ENCODE data around the gene UFL1. TPM values are rescaled to one million over a fixed set of nuclear protein-coding genes. Genes with fewer than 3 reads are reported as not detected.
A peak's percentile ranks its signal among the peaks of the same experiment; 100 is the strongest.
"Not testable (repeated sequence)": the region's sequence is repeated elsewhere in the genome, so short reads cannot be mapped to it uniquely, and the experiment has no call there.

The UFL1 gene
- total RNA-seq, 8 experiments from 2014 or later: 17.0 to 35.6 (median 26.4) TPM

DNA sequence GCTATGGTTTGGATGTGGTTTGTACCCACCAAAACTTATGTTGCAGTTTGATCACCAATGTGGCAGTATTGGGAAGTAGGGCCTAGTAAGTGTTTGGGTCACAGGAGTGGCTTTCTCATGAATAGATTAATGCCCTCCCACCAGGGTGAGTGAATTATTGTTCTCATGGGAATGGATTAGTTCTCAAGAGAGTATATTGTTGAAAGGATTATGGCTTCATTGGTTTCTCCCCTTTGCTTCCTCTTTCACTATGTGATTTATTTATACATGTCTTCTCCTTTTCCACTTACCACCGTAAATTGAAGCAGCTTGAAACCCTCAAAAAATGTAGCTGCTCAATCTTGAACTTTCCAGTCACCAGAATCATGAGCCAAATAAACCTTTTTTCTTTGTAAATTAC, 10.8 kb downstream of the UFL1 start:
- in situ Hi-C loops (cut with MboI; ENCODE audit: low pct_unique_long_range_greater_than_20kb in 2 of 9, low sequenced_read_pairs in 9 of 9, unreplicated experiment in 9 of 9): no loop called here
- no peak for ATAC-seq (replicated peaks in 6 of 8)
- Histone ChIP-seq H3K4me1 (replicated peaks in 1 of 2) (no peaks in the 10 kb centered on the region), H3K4me3 (no peak overlapping the region), H3K27ac (no peak overlapping the region)
- 55 to 100% (median 82%) methylated on average over 1 of the region's 1 CpG; no CpG with 5 or more reads in 1 of the 10 experiments for WGBS, 10 experiments

DNA sequence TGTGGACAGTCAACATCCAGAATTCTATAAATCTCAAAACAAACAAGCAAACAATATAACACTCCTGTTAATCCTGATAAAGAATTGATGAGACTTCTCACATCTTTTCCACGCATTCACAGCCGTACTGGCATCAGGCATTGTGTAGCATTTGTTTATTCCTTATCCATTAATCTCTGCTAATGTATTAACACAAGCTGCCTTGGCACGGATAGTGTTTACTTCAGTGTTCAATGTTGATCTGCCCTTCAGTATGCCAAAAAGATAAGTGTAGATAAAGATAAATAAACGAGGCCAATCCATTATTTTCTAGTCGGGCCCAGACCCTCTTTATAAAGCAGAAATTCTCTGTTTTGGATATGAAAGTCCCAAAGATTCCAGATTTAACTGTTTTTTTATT, 16.1 kb downstream of the UFL1 start:
- WGBS, 10 experiments: 78 to 100% (median 92%) methylated on average over 3 to 5 of the region's 5 CpGs; no CpG with 5 or more reads in 1 of the 10 experiments
- in situ Hi-C loops (cut with MboI; ENCODE audit: low pct_unique_long_range_greater_than_20kb in 2 of 9, low sequenced_read_pairs in 9 of 9, unreplicated experiment in 9 of 9): no loop called here
- H3K4me3 ChIP-seq: no peak overlapping the region
- ATAC-seq (replicated peaks in 6 of 8): peak in 1 of 8 experiments; percentile 61
- H3K4me1 ChIP-seq (replicated peaks in 1 of 2): no peaks in the 10 kb centered on the region
- H3K27ac ChIP-seq: no peak overlapping the region

DNA sequence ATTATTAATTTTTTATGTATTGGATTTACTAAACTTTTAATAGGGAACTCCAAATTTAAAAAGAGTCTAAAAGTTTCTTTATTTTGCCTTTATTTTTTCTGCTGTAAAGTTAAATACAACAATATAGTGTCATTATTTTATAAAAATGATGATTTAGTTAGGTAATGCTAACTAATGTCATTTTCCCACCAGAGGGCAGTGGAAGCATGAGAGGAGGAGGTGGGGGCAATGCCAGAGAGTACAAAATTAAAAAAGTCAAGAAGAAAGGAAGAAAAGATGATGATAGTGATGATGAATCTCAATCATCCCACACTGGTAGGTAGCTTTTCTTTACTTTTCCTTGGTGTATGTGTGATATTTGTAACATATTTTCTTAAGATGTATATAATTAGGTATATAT, 21.1 kb downstream of the UFL1 start:
- in situ Hi-C loops (cut with MboI; ENCODE audit: low pct_unique_long_range_greater_than_20kb in 2 of 9, low sequenced_read_pairs in 9 of 9, unreplicated experiment in 9 of 9): no loop called here
- no peak for ATAC-seq (replicated peaks in 6 of 8)
- no peak overlapping the region for H3K27ac ChIP-seq

DNA sequence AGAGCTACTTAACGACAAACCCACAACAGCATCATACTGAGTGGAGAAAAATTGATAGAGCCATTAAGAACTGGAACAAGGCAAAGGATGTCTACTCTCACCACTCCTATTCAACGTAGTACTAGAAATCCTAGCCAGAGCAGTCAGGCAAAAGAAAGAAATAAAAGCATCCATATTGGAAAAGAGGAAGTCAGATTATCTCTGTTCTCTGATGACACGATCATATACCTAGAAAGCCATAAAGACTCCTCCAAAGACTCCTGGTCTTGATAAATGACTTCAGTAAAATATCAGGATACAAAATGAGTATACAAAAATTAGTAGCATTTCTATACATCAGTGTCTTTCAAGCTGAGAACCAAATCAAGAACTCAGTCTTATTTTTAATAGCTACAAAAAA, 24.3 kb downstream of the UFL1 start:
- Histone ChIP-seq H3K27ac (no peak overlapping the region), H3K4me1 (replicated peaks in 1 of 2) (no peaks in the 10 kb centered on the region), H3K4me3 (no peak overlapping the region)
- in situ Hi-C loops (cut with MboI; ENCODE audit: low pct_unique_long_range_greater_than_20kb in 2 of 9, low sequenced_read_pairs in 9 of 9, unreplicated experiment in 9 of 9): no loop called here
- no peak for ATAC-seq (replicated peaks in 6 of 8)
- WGBS, 10 experiments: 88 to 100% (median 95%) methylated on average over 2 to 3 of the region's 3 CpGs

More for the DNA sequence above, 21.1 kb downstream of the UFL1 start:
- no peaks in the 10 kb centered on the region for H3K4me1 ChIP-seq (replicated peaks in 1 of 2)
- no peak overlapping the region for H3K4me3 ChIP-seq

DNA sequence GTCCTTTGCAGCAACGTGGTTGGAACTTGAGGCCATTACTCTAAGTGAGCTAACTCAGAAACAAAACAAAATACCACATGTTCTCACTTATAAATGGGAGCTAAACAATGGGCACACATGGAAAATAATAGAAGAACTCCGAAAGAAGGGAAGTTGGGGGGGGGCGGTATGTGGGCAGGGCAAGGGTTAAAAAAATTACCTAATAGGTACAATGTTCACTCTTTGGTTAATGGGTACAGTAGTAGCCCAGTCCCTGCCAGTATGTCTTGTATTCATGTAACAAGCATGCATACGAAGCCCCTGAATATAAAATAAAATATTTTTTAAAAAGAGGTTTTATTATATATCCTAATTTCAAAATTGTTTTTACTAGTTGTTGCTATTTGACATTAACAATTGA, 26.0 kb downstream of the UFL1 start:
- in situ Hi-C loops (cut with MboI; ENCODE audit: low pct_unique_long_range_greater_than_20kb in 2 of 9, low sequenced_read_pairs in 9 of 9, unreplicated experiment in 9 of 9): no loop called here
- ATAC-seq (replicated peaks in 6 of 8): no peak
- Histone ChIP-seq H3K4me3 (no peak overlapping the region), H3K4me1 (replicated peaks in 1 of 2) (no peaks in the 10 kb centered on the region), H3K27ac (no peak overlapping the region)
- 86 to 100% (median 93%) methylated on average over 2 to 4 of the region's 4 CpGs; no CpG with 5 or more reads in 2 of the 10 experiments for WGBS, 10 experiments

DNA sequence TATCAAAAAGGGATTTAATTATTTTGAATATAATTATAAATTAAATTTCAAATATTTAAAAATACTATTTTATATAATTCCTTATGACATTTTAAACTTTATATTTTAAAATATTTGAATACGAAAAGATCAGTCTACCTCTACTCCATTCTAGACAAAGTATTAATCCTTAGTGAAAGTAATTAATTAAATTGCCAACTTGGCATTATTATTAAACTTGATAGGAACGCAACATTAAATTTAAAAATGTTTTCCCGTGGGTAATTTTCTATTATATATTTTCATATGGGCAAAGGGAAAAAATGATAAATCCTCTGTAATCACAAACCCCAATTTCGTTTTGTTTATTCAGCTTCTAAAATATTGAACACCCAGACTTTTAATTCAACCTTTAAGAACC, 33.0 kb downstream of the UFL1 start:
- no peak for ATAC-seq (replicated peaks in 6 of 8)
- in situ Hi-C loops (cut with MboI; ENCODE audit: low pct_unique_long_range_greater_than_20kb in 2 of 9, low sequenced_read_pairs in 9 of 9, unreplicated experiment in 9 of 9): no loop called here
- 85 to 100% (median 96%) methylated on average over 3 to 4 of the region's 4 CpGs for WGBS, 10 experiments
- no peak overlapping the region for H3K4me3 ChIP-seq
- H3K4me1 ChIP-seq (replicated peaks in 1 of 2): no peaks in the 10 kb centered on the region
- H3K27ac ChIP-seq: no peak overlapping the region

DNA sequence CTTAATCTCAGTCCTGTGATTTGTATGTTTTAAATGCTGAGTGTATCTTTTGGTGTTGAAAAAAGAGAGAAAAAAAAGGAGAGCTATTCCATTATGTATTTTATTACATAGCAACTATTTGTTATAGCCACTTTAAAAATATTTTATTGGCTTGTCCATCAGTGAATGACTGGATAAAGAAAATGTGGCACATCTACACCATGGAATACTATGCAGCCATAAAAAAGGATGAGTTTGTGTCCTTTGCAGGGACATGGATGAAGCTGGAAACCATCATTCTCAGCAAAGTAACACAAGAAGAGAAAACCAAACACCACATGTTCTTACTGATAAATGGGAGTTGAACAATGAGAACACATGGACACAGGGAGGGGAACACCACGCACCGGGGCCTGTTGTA, 38.1 kb downstream of the UFL1 start:
- in situ Hi-C loops (cut with MboI; ENCODE audit: low pct_unique_long_range_greater_than_20kb in 2 of 9, low sequenced_read_pairs in 9 of 9, unreplicated experiment in 9 of 9); H3K27ac ChIP-seq: not testable (repeated sequence)

DNA sequence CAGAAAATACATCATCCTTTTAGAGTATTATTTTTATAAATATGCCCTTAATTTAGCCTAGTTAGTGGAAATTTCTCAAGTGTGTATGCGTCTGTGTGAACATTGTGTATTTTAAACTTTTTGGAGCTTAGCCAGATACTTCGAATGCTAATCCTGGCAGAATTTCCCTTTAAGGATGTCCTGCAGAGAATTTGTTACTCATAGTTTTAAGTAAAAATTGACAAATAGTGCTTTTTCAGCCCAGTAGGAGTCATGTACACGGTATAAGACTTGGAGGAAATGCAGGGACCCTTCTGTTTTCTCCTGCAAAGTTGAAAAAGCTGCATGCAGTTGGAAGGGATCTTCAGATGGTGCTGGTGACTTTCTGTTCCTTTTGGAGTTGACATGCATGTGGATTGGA, 41.3 kb downstream of the UFL1 start, which contains the start of gene FHL5:
TSS of gene FHL5 (plus strand) at position 243 of the 400 bp plus-strand sequence. CDS start 40,486 bp downstream, outside the sequence.
- in situ Hi-C loops (cut with MboI; ENCODE audit: low pct_unique_long_range_greater_than_20kb in 2 of 9, low sequenced_read_pairs in 9 of 9, unreplicated experiment in 9 of 9): no loop called here
- no peak within 1 kb of the TSS for H3K4me3 ChIP-seq
- H3K27ac ChIP-seq: no peak within 1 kb of the TSS
- 0 to 83% (median 66%) methylated on average over 1 to 3 of the region's 3 CpGs; no CpG with 5 or more reads in 2 of the 10 experiments for WGBS, 10 experiments
- H3K4me1 ChIP-seq (replicated peaks in 1 of 2): no peaks in the 10 kb centered on the region
- no peak for ATAC-seq (replicated peaks in 6 of 8)

More for the DNA sequence above, 38.1 kb downstream of the UFL1 start:
- WGBS, 10 experiments: 90 to 100% methylated on average over 1 to 2 of the region's 2 CpGs; no CpG with 5 or more reads in 8 of the 10 experiments
- H3K4me1 ChIP-seq (replicated peaks in 1 of 2); ATAC-seq (replicated peaks in 6 of 8); H3K4me3 ChIP-seq: not testable (repeated sequence)

DNA sequence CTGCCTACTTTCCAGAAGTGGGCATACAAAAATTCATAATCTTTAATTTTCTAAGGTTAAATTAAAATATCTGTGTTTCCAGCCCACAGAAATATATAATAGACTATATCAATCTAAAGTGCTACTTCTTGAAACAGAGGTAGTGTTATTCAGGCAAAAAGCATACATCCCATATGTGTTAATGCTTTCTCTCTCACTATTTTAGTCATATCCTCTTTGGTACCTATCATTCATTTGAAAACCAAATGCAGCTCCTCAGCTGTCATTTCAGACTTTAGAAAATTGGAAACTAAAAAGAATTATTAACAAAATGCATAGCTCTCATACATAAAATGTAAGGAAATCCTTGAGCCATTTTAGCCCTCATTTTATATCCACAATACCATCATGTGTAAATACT, 42.2 kb downstream of the UFL1 start:
- ATAC-seq (replicated peaks in 6 of 8): no peak
- in situ Hi-C loops (cut with MboI; ENCODE audit: low pct_unique_long_range_greater_than_20kb in 2 of 9, low sequenced_read_pairs in 9 of 9, unreplicated experiment in 9 of 9): no loop called here
- Histone ChIP-seq H3K27ac (no peak overlapping the region), H3K4me1 (replicated peaks in 1 of 2) (no peaks in the 10 kb centered on the region), H3K4me3 (no peak overlapping the region)

DNA sequence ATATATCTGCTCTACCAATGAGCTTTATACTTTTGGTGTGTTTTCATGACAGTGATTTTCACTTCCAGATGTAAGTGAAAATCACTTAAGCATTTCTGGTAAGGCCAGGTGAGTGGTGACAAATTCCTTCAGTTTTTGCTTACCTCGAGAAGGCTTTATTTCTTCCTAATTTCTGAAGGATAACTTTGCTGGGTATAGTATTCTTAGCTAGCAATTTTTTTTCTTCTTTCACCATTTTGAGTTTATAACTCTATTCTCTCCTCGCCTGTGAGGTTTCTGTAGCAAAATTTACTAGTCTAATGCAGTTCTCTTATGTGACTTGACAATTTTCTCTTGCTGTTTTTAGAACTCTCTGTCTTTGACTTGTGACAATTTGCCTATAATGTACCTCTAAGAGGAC, 48.4 kb downstream of the UFL1 start:
- ATAC-seq (replicated peaks in 6 of 8): no peak
- WGBS, 10 experiments: 0 to 90% (median 60%) methylated on average over 1 to 2 of the region's 2 CpGs; no CpG with 5 or more reads in 1 of the 10 experiments
- in situ Hi-C loops (cut with MboI; ENCODE audit: low pct_unique_long_range_greater_than_20kb in 2 of 9, low sequenced_read_pairs in 9 of 9, unreplicated experiment in 9 of 9): no loop called here

DNA sequence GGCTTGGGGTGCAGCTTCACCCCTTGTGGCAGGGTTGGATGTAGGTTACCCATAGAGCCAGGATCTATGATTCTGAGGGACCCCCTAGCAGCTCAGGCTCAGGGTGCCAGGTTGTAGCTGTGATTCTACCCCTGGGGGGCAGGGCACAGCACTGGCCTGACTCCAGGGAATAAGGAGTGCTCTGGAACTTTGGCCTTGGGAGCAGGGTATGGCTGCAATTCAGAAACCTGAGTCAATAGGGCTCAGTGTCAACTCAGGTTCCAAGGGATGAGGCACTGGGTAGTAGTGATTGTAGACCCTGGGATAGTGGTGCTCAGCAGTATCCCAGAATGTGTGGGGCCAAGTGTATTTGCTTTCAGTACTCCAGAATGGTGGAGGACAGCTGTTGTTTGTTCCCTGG, 49.9 kb downstream of the UFL1 start:
- no peak for ATAC-seq (replicated peaks in 6 of 8)
- no peak overlapping the region for H3K27ac ChIP-seq
- H3K4me3 ChIP-seq: no peak overlapping the region
- H3K4me1 ChIP-seq (replicated peaks in 1 of 2): no peaks in the 10 kb centered on the region
- in situ Hi-C loops (cut with MboI; ENCODE audit: low pct_unique_long_range_greater_than_20kb in 2 of 9, low sequenced_read_pairs in 9 of 9, unreplicated experiment in 9 of 9): no loop called here

More for the DNA sequence above, 48.4 kb downstream of the UFL1 start:
- Histone ChIP-seq H3K4me1 (replicated peaks in 1 of 2) (no peaks in the 10 kb centered on the region), H3K4me3 (no peak overlapping the region), H3K27ac (no peak overlapping the region)

DNA sequence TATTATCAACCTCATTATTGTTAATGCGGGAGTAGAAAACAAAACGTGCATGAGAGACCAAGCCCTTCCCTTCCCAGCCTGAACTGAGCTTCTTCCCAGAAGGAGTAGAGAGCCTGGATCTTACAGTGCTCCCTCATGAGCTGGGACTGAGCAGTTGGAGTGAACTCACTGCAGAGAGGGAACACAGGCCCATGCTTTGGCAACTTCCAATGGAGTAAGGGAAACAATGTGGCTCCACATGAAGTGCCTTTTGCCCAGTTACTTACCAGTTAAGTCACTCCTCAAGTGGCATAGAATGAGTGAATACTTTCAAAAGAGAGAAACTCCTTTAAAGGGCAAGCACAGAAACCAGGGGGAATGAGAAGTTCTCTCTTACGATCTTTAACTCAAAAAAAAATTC, 53.8 kb downstream of the UFL1 start:
- 0 to 100% (median 72%) methylated on average over 1 to 3 of the region's 3 CpGs; no CpG with 5 or more reads in 2 of the 10 experiments for WGBS, 10 experiments
- no peak for ATAC-seq (replicated peaks in 6 of 8)
- Histone ChIP-seq H3K4me1 (replicated peaks in 1 of 2) (peaks cover 0 to 6% of the 10 kb centered on the region in 2 donors), H3K27ac (no peak overlapping the region), H3K4me3 (no peak overlapping the region)
- in situ Hi-C loops (cut with MboI; ENCODE audit: low pct_unique_long_range_greater_than_20kb in 2 of 9, low sequenced_read_pairs in 9 of 9, unreplicated experiment in 9 of 9): no loop called here

DNA sequence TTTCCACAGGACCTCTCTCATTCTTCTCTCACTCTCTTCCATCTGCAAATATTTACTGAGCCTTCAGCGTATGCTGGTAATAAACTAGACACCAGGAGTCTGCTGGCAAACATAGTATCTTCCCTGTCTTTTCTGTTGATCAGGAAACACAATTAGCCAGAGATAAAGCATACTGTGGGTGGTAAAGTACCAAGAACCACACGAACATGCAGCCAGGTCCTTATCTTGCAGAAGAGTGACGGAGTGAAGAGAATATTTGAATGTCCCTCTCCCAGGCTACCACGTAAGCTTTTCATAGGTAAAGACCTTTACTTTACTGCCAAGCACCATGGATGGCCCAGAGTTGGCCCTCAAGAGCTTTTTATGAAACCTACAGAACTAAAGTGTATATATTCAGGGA, 54.6 kb downstream of the UFL1 start:
- WGBS, 10 experiments: 17 to 100% (median 67%) methylated on average over 1 to 4 of the region's 4 CpGs; no CpG with 5 or more reads in 2 of the 10 experiments
- in situ Hi-C loops (cut with MboI; ENCODE audit: low pct_unique_long_range_greater_than_20kb in 2 of 9, low sequenced_read_pairs in 9 of 9, unreplicated experiment in 9 of 9): no loop called here
- peaks cover 0 to 6% of the 10 kb centered on the region in 2 donors for H3K4me1 ChIP-seq (replicated peaks in 1 of 2)
- no peak overlapping the region for H3K27ac ChIP-seq
- ATAC-seq (replicated peaks in 6 of 8): no peak
- no peak overlapping the region for H3K4me3 ChIP-seq

DNA sequence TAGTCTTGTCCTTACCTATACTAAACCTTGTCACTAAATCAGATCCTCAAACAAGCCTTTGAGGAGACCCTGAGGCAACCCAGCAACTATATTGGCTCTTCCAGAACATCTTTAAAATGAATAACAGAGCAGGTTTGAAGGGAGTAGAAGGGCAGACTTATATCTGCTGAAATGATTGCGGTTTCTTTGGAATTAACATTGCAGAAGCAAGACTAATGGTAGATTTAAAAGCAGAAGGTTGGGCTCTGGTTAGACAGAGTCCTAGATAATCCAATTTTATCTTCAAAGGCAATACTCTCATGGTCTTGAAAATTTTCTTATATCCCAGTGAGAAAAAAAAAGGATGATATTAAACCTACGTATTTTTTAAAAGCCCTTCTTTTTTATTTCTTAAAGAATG, 60.4 kb downstream of the UFL1 start:
- ATAC-seq (replicated peaks in 6 of 8): no peak
- WGBS, 10 experiments: 10 to 100% (median 63%) methylated on average over 1 to 2 of the region's 2 CpGs; no CpG with 5 or more reads in 1 of the 10 experiments
- no peak overlapping the region for H3K4me3 ChIP-seq
- no peak overlapping the region for H3K27ac ChIP-seq
- H3K4me1 ChIP-seq (replicated peaks in 1 of 2): peaks cover 0 to 6% of the 10 kb centered on the region in 2 donors
- in situ Hi-C loops (cut with MboI; ENCODE audit: low pct_unique_long_range_greater_than_20kb in 2 of 9, low sequenced_read_pairs in 9 of 9, unreplicated experiment in 9 of 9): no loop called here

Measured in motor neuron (in vitro differentiated cells).